ENCODE results near the gene HLF. TPM values are rescaled to one million over a fixed set of nuclear protein-coding genes. Genes with fewer than 3 reads are reported as not detected.

HLF gene
- total and polyA plus RNA-seq, 10 of the 15 experiments (the other 5 are each of a cell fraction or from before 2014, with no cell fraction given) = 0.01 to 0.33 (median 0.20) TPM; not detected in 3

- Histone ChIP-seq H3K9me3 (replicated peaks; ENCODE audit: control insufficient read depth, insufficient read depth, low read length) (no peaks in the 10 kb centered on the region), H3K9ac (ENCODE audit: control insufficient read depth, insufficient read depth, low read length) (no peak overlapping the region), H3K4me2 (ENCODE audit: control insufficient read depth, insufficient read depth) (no peak overlapping the region), H4K20me1 (ENCODE audit: control insufficient read depth, insufficient read depth) (no peaks in the 10 kb centered on the region), H2AFZ (ENCODE audit: control insufficient read depth, low read depth, low read length) (no peak overlapping the region), H3K4me3 (no peak overlapping the region), H3K27me3 (replicated peaks in 1 of 2; ENCODE audit: control insufficient read depth in 2 of 2, insufficient read depth in 2 of 2, low read length in 1 of 2) (no peaks in the 10 kb centered on the region), H3K36me3 (ENCODE audit: control insufficient read depth in 2 of 2, insufficient read depth in 2 of 2, low read length in 1 of 2) (no peaks in the 10 kb centered on the region), H3K79me2 (ENCODE audit: control insufficient read depth, insufficient read depth, low read length) (no peaks in the 10 kb centered on the region), H3K4me1 (ENCODE audit: control insufficient read depth, insufficient read depth, low read length) (no peaks in the 10 kb centered on the region), H3K27ac (ENCODE audit: control insufficient read depth, insufficient read depth) (no peak overlapping the region)
- WGBS (ENCODE audit: insufficient coverage, insufficient replicate concordance, low lambda C conversion rate, missing lambda C conversion rate) = 4% methylated on average over 2 of the region's 2 CpGs
- in situ Hi-C loops (cut with MboI) (no loop called here), intact Hi-C loops (cut with micrococcal nuclease; ENCODE audit: unreplicated experiment) (no loop called here)
- RAD21 ChIA-PET (ENCODE audit: unreplicated experiment) = no interaction called here
- DNase-seq (ENCODE audit: low read depth, low spot score) (no peak), ATAC-seq (no peak), FAIRE-seq (no peak)
- SMC1A ChIA-PET (ENCODE audit: uncharacterized antibody, unreplicated experiment) = no interaction called here
- POLR2A ChIA-PET = interaction anchor here (1.3 kb wide), 1 partner anchor 14 kb away, joined by 3 read pairs; no protein-coding TSS in a partner anchor
- CTCF ChIA-PET = no interaction called here
- no TSS peak for BruUV-seq (replicated peaks)
- TF ChIP-seq, protein P1, sequence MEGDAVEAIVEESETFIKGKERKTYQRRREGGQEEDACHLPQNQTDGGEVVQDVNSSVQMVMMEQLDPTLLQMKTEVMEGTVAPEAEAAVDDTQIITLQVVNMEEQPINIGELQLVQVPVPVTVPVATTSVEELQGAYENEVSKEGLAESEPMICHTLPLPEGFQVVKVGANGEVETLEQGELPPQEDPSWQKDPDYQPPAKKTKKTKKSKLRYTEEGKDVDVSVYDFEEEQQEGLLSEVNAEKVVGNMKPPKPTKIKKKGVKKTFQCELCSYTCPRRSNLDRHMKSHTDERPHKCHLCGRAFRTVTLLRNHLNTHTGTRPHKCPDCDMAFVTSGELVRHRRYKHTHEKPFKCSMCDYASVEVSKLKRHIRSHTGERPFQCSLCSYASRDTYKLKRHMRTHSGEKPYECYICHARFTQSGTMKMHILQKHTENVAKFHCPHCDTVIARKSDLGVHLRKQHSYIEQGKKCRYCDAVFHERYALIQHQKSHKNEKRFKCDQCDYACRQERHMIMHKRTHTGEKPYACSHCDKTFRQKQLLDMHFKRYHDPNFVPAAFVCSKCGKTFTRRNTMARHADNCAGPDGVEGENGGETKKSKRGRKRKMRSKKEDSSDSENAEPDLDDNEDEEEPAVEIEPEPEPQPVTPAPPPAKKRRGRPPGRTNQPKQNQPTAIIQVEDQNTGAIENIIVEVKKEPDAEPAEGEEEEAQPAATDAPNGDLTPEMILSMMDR (IDR thresholded peaks at IDR 0.05 in 2 of 3, conservative IDR thresholded peaks at IDR 0.05 in 1 of 3; ENCODE audit: control insufficient read depth in 2 of 3, extremely low read depth in 1 of 3, insufficient read depth in 1 of 3, low read depth in 3 of 3, low read length in 3 of 3) = no peak
- TF ChIP-seq JUNB (IDR thresholded peaks at IDR 0.05) = no peak
- no peak for TF ChIP-seq NBN (IDR thresholded peaks at IDR 0.05)
- TF ChIP-seq ZBED1 (IDR thresholded peaks at IDR 0.05; ENCODE audit: borderline replicate concordance) = no peak
- TF ChIP-seq BCLAF1 (IDR thresholded peaks at IDR 0.05) = no peak
- no peak for TF ChIP-seq MEF2A (IDR thresholded peaks at IDR 0.05; ENCODE audit: insufficient read depth, low read depth, low read length)
- no peak for TF ChIP-seq KDM1A (IDR thresholded peaks at IDR 0.05; ENCODE audit: borderline replicate concordance)
- no peak for TF ChIP-seq TAF1 (IDR thresholded peaks at IDR 0.05; ENCODE audit: borderline replicate concordance, low read depth, low read length)
- TF ChIP-seq, protein P2, sequence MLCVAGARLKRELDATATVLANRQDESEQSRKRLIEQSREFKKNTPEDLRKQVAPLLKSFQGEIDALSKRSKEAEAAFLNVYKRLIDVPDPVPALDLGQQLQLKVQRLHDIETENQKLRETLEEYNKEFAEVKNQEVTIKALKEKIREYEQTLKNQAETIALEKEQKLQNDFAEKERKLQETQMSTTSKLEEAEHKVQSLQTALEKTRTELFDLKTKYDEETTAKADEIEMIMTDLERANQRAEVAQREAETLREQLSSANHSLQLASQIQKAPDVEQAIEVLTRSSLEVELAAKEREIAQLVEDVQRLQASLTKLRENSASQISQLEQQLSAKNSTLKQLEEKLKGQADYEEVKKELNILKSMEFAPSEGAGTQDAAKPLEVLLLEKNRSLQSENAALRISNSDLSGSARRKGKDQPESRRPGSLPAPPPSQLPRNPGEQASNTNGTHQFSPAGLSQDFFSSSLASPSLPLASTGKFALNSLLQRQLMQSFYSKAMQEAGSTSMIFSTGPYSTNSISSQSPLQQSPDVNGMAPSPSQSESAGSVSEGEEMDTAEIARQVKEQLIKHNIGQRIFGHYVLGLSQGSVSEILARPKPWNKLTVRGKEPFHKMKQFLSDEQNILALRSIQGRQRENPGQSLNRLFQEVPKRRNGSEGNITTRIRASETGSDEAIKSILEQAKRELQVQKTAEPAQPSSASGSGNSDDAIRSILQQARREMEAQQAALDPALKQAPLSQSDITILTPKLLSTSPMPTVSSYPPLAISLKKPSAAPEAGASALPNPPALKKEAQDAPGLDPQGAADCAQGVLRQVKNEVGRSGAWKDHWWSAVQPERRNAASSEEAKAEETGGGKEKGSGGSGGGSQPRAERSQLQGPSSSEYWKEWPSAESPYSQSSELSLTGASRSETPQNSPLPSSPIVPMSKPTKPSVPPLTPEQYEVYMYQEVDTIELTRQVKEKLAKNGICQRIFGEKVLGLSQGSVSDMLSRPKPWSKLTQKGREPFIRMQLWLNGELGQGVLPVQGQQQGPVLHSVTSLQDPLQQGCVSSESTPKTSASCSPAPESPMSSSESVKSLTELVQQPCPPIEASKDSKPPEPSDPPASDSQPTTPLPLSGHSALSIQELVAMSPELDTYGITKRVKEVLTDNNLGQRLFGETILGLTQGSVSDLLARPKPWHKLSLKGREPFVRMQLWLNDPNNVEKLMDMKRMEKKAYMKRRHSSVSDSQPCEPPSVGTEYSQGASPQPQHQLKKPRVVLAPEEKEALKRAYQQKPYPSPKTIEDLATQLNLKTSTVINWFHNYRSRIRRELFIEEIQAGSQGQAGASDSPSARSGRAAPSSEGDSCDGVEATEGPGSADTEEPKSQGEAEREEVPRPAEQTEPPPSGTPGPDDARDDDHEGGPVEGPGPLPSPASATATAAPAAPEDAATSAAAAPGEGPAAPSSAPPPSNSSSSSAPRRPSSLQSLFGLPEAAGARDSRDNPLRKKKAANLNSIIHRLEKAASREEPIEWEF (IDR thresholded peaks at IDR 0.05; ENCODE audit: insufficient replicate concordance, low read depth, low read length) = no peak
- TF ChIP-seq ZNF207 (IDR thresholded peaks at IDR 0.05; ENCODE audit: borderline replicate concordance) = no peak
- TF ChIP-seq ZZZ3 (IDR thresholded peaks at IDR 0.05; ENCODE audit: control insufficient read depth, insufficient read length, low read depth) = no peak
- no peak for TF ChIP-seq ASH2L (IDR thresholded peaks at IDR 0.05; ENCODE audit: borderline replicate concordance, low read depth)
- no peak for TF ChIP-seq PML (IDR thresholded peaks at IDR 0.05; ENCODE audit: low read length)
- TF ChIP-seq NRF1 (conservative IDR thresholded peaks at IDR 0.05; ENCODE audit: low read depth, low read length) = no peak
- TF ChIP-seq BACH1 (IDR thresholded peaks at IDR 0.05; ENCODE audit: borderline replicate concordance) = no peak
- TF ChIP-seq SP1 (IDR thresholded peaks at IDR 0.05; ENCODE audit: low read depth, low read length) = no peak
Measured at GRCh38 chr17:55224746-55225145, 40.0 kb upstream of the HLF start.

All from GM12878 (cell line).